Body of pancreas (tissue), 4 donors: Measurements from ENCODE around the gene PANK1. TPM values are rescaled to one million over a fixed set of nuclear protein-coding genes. Genes with fewer than 3 reads are reported as not detected.

Experiments used
- ATAC-seq: fragments of 150-250 bp; one replicate; pipeline ENCODE4 v1.9.1; 2016
- DNase-seq, 4 donors: peaks; one replicate each; pipeline ENCODE4 v3.0.0-alpha.2; 2019
- H3K27ac ChIP-seq, 4 donors: fragments of 200-600 bp; sonication (generic); 1 replicate in 3 of 4; 2 replicates in 1 of 4; pipeline versions ENCODE4 v1.5.1 to v1.6.1; 2016 to 2019; ENCODE audit warnings: mild to moderate bottlenecking in 1 of 4, mixed read lengths in 1 of 4, moderate library complexity in 1 of 4
- H3K27me3 ChIP-seq, 2 donors: fragments of 200-600 bp; sonication (generic); one replicate each; pipeline ENCODE4 v1.6.0; 2016; ENCODE audit warnings: mild to moderate bottlenecking in 1 of 2
- H3K36me3 ChIP-seq, 2 donors: fragments of 200-600 bp; sonication (generic); replicated peaks in 1 of 2; 2 replicates each; pipeline ENCODE4 v1.5.1; 2016; ENCODE audit warnings: low read depth in 2 of 2; ENCODE audit not compliant: insufficient read depth in 1 of 2
- H3K4me1 ChIP-seq: fragments of 200-600 bp; sonication (generic); one replicate; pipeline ENCODE4 v1.6.0; 2016
- H3K4me3 ChIP-seq, 2 donors: fragments of 200-600 bp; sonication (generic); 1 replicate in 1 of 2; 2 replicates in 1 of 2; pipeline ENCODE4 v1.5.1; 2016 to 2019
- H3K9me3 ChIP-seq, 3 donors: fragments of 200-600 bp; sonication (generic); 1 replicate in 2 of 3; 2 replicates in 1 of 3; pipeline ENCODE4 v1.5.1; 2016
- CTCF ChIP-seq, 7 experiments: fragments of 450-650 bp in 4 of 7; fragments of 200-600 bp in 3 of 7; sonication (generic) in 3 of 7; IDR thresholded peaks; one replicate each; pipeline ENCODE4 v1.5.1; 2016 to 2019; ENCODE audit warnings: antibody characterized with exemption in 7 of 7
- POLR2A ChIP-seq, 3 donors: fragments of 450-650 bp; IDR thresholded peaks; one replicate each; pipeline ENCODE4 v1.6.1; 2016; ENCODE audit warnings: antibody characterized with exemption in 3 of 3, mild to moderate bottlenecking in 2 of 3
- WGBS, 2 donors: methylation state at CpG; one replicate each; pipeline ENCODE4 v1.1.5; 2017; 5-methylcytosine and 5-hydroxymethylcytosine counted together
- intact Hi-C: fragments of 100-400 bp; cut with DNase I; formaldehyde crosslinking; loops from one replicate; pipeline ENCODE4 v1.15.1; 2023
- total RNA-seq, 2 donors: library from RNA; depleted of rRNA; stranded (reverse); fragments of >200 nt; gene quantifications; one replicate each; pipeline ENCODE4 v1.1.0, GENCODE V29; 2016

PANK1 gene
- total RNA-seq, 2 donors from 2014 or later: 2.6 to 3.0 TPM

GRCh38 chr10:89604200-89604599 lies 40.8 kb downstream of the PANK1 start:
- no peak for TF ChIP-seq CTCF (IDR thresholded peaks at IDR 0.05)
- TF ChIP-seq POLR2A (IDR thresholded peaks at IDR 0.05): no peak
- H3K27ac ChIP-seq: no peak overlapping the region
- no peak for DNase-seq
- H3K4me1 ChIP-seq: no peaks in the 10 kb centered on the region
- H3K36me3 ChIP-seq: no peaks in the 10 kb centered on the region
- H3K4me3 ChIP-seq: no peak overlapping the region
- H3K27me3 ChIP-seq: no peaks in the 10 kb centered on the region
- intact Hi-C loops: no loop called here
- H3K9me3 ChIP-seq: no peaks in the 10 kb centered on the region
- ATAC-seq: no peak
- 93 to 97% methylated on average over 5 of the region's 5 CpGs for WGBS, 2 donors

GRCh38 chr10:89602919-89603318 lies 42.1 kb downstream of the PANK1 start:
- Histone ChIP-seq H3K4me3 (no peak overlapping the region), H3K27me3 (no peaks in the 10 kb centered on the region), H3K9me3 (no peaks in the 10 kb centered on the region), H3K36me3 (no peaks in the 10 kb centered on the region), H3K4me1 (no peaks in the 10 kb centered on the region), H3K27ac (no peak overlapping the region)
- WGBS, 2 donors: 43 to 51% methylated on average over 2 of the region's 2 CpGs
- DNase-seq (no peak), ATAC-seq (no peak)
- no peak for TF ChIP-seq CTCF (IDR thresholded peaks at IDR 0.05)
- TF ChIP-seq POLR2A (IDR thresholded peaks at IDR 0.05): no peak
- intact Hi-C loops: no loop called here

GRCh38 chr10:89601728-89602361 lies 43.2 kb downstream of the PANK1 start:
- no peaks in the 10 kb centered on the region for H3K36me3 ChIP-seq
- intact Hi-C loops: no loop called here
- DNase-seq (no peak), ATAC-seq (no peak)
- H3K9me3 ChIP-seq: no peaks in the 10 kb centered on the region
- H3K27me3 ChIP-seq: no peaks in the 10 kb centered on the region
- 23 to 32% methylated on average over 2 of the region's 2 CpGs for WGBS, 2 donors
- H3K4me1 ChIP-seq: no peaks in the 10 kb centered on the region
- H3K4me3 ChIP-seq: no peak overlapping the region
- TF ChIP-seq POLR2A (IDR thresholded peaks at IDR 0.05) (no peak), CTCF (IDR thresholded peaks at IDR 0.05) (no peak)
- no peak overlapping the region for H3K27ac ChIP-seq

GRCh38 chr10:89600041-89600440 lies 45.0 kb downstream of the PANK1 start:
- no peak for ATAC-seq
- no peak for DNase-seq
- Histone ChIP-seq H3K36me3 (no peaks in the 10 kb centered on the region), H3K27me3 (no peaks in the 10 kb centered on the region), H3K27ac (no peak overlapping the region), H3K4me3 (no peak overlapping the region), H3K9me3 (no peaks in the 10 kb centered on the region), H3K4me1 (no peaks in the 10 kb centered on the region)
- TF ChIP-seq CTCF (IDR thresholded peaks at IDR 0.05) (no peak), POLR2A (IDR thresholded peaks at IDR 0.05) (no peak)
- intact Hi-C loops: no loop called here
- 54 to 57% methylated on average over 3 of the region's 3 CpGs for WGBS, 2 donors

GRCh38 chr10:89593043-89593442 lies 52.0 kb downstream of the PANK1 start:
- intact Hi-C loops: no loop called here
- H3K36me3 ChIP-seq: no peaks in the 10 kb centered on the region
- no peak overlapping the region for H3K27ac ChIP-seq
- 91 to 97% methylated on average over 10 of the region's 10 CpGs for WGBS, 2 donors
- no peaks in the 10 kb centered on the region for H3K9me3 ChIP-seq
- DNase-seq (no peak), ATAC-seq (no peak)
- H3K4me3 ChIP-seq: no peak overlapping the region
- no peaks in the 10 kb centered on the region for H3K27me3 ChIP-seq
- H3K4me1 ChIP-seq: no peaks in the 10 kb centered on the region
- TF ChIP-seq CTCF (IDR thresholded peaks at IDR 0.05) (no peak), POLR2A (IDR thresholded peaks at IDR 0.05) (no peak)
